NK-92 treated with Interleukin-12 subunit alpha and Interleukin-12 subunit beta, amount 100 ng/mL, for 24 hours (cell line): Measurements from ENCODE around the gene SULT1C2.
"Not testable (repeated sequence)": the region's sequence is repeated elsewhere in the genome, so short reads cannot be mapped to it uniquely, and the experiment has no call there.

Experiments
- DNase-seq: peaks from one replicate; lab custom pipeline; 2025; lab: John Stamatoyannopoulos, UW

The SULT1C2 gene

GRCh38 chr2:108354136-108354535, 65.4 kb downstream of the SULT1C2 start:
- DNase-seq = no peak

GRCh38 chr2:108355906-108356734, 67.4 kb downstream of the SULT1C2 start:
- DNase-seq = no peak

GRCh38 chr2:108359336-108359735, 70.6 kb downstream of the SULT1C2 start:
- DNase-seq = not testable (repeated sequence)
